Measurements from ENCODE around the gene GOLGA6B. TPM values are rescaled to one million over a fixed set of nuclear protein-coding genes. Genes with fewer than 3 reads are reported as not detected.
"Not testable (repeated sequence)": the region's sequence is repeated elsewhere in the genome, so short reads cannot be mapped to it uniquely, and the experiment has no call there.

GOLGA6B gene
- total and polyA plus RNA-seq, 2 of the 13 experiments (the other 11 are each of a cell fraction or from before 2014, with no cell fraction given) = 0.04 TPM; not detected in 1

- TF ChIP-seq ATF2 (CRISPR knock-in tag; IDR thresholded peaks at IDR 0.05) = 0 out of 2 replicates have a peak, but pooled peaks have one; percentile 37
- TF ChIP-seq GABPB1 (CRISPR knock-in tag; IDR thresholded peaks at IDR 0.05) = peak; percentile 88
- TF ChIP-seq SOX13 (IDR thresholded peaks at IDR 0.05) = not testable (repeated sequence)
- peak in 1 of 2 experiments; percentile 36; a peak in 1 of 4 replicates for TF ChIP-seq SOX13 (CRISPR knock-in tag; conservative IDR thresholded peaks at IDR 0.05 in 1 of 2, IDR thresholded peaks at IDR 0.05 in 1 of 2)
- 0 out of 2 replicates have a peak, but pooled peaks have one; percentile 33 for TF ChIP-seq ZBTB43 (CRISPR knock-in tag; conservative IDR thresholded peaks at IDR 0.05)
- peak; percentile 98 for TF ChIP-seq KAT8 (CRISPR knock-in tag; IDR thresholded peaks at IDR 0.05)
- peak; percentile 85 for TF ChIP-seq YEATS2 (CRISPR knock-in tag; IDR thresholded peaks at IDR 0.05; ENCODE audit: borderline replicate concordance)
- TF ChIP-seq KMT2B (CRISPR knock-in tag; IDR thresholded peaks at IDR 0.05) = peak; percentile 68
- TF ChIP-seq SMAD3 (CRISPR knock-in tag; IDR thresholded peaks at IDR 0.05) = peak; percentile 35; the same call in 1 of the 2 replicates
- TF ChIP-seq, protein P1, sequence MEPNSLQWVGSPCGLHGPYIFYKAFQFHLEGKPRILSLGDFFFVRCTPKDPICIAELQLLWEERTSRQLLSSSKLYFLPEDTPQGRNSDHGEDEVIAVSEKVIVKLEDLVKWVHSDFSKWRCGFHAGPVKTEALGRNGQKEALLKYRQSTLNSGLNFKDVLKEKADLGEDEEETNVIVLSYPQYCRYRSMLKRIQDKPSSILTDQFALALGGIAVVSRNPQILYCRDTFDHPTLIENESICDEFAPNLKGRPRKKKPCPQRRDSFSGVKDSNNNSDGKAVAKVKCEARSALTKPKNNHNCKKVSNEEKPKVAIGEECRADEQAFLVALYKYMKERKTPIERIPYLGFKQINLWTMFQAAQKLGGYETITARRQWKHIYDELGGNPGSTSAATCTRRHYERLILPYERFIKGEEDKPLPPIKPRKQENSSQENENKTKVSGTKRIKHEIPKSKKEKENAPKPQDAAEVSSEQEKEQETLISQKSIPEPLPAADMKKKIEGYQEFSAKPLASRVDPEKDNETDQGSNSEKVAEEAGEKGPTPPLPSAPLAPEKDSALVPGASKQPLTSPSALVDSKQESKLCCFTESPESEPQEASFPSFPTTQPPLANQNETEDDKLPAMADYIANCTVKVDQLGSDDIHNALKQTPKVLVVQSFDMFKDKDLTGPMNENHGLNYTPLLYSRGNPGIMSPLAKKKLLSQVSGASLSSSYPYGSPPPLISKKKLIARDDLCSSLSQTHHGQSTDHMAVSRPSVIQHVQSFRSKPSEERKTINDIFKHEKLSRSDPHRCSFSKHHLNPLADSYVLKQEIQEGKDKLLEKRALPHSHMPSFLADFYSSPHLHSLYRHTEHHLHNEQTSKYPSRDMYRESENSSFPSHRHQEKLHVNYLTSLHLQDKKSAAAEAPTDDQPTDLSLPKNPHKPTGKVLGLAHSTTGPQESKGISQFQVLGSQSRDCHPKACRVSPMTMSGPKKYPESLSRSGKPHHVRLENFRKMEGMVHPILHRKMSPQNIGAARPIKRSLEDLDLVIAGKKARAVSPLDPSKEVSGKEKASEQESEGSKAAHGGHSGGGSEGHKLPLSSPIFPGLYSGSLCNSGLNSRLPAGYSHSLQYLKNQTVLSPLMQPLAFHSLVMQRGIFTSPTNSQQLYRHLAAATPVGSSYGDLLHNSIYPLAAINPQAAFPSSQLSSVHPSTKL (CRISPR knock-in tag; IDR thresholded peaks at IDR 0.05) = peak; percentile 54
These were observed 17.8 kb upstream of the GOLGA6B start (continued) for GRCh38 chr15:72636519-72637282.

DNA sequence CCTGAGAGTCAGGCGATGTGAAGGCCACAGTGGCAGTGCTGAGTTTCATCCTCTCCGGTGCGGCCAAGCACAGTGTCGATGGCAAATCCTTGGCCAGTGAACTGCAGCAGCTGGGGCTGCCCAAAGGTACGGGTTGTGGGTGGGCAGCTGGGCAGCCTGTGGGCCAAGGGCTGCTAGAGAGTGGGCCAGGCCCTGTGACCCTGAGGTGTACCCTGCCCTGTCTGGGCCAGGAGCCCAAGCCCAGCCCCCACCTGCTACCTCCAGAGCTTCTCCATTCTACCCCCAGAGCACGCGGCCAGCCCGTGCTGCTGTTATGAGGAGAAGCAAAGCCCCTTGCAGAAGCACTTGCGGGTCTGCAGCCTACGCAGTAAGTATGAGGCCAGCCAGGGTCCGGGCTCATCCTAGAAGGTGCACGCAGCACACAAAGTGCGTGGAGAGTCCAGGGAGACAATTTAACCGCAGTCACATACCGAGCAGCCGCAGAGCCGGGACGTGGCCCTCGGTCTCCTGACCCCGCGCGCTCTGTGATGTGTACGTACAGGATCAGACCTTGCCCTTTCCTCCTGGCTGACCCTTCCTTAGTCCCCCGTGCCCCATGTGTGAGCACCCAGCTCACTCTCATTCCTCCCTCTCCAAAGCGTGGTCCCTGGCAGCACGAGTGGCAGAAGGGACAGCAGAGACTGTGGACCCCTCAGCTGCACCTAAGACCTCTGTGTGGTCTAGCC is 14.6 kb upstream of the GOLGA6B start:
- H4K20me1 ChIP-seq (ENCODE audit: insufficient read depth, low read length); BruUV-seq (replicated peaks); H3K4me3 ChIP-seq (replicated peaks in 1 of 3; ENCODE audit: insufficient read depth in 1 of 3, low read depth in 2 of 3, low read length in 3 of 3); H3K36me3 ChIP-seq (replicated peaks in 1 of 2; ENCODE audit: control insufficient read depth in 1 of 2, insufficient read depth in 2 of 2, low read length in 2 of 2); H3K9me3 ChIP-seq (ENCODE audit: low read length); intact Hi-C loops (cut with micrococcal nuclease; ENCODE audit: unreplicated experiment); H3K27me3 ChIP-seq (ENCODE audit: control insufficient read depth in 1 of 2, insufficient read depth in 2 of 2, low read length in 2 of 2); POLR2A ChIA-PET; DNase-seq (ENCODE audit: low spot score); H3K9ac ChIP-seq (ENCODE audit: insufficient read depth, low read depth, low read length); H2AFZ ChIP-seq (ENCODE audit: low read length); H3K27ac ChIP-seq (ENCODE audit: extremely low read length, insufficient read depth, low read length); H3K4me2 ChIP-seq (ENCODE audit: low read depth, low read length); H3K4me1 ChIP-seq (ENCODE audit: insufficient read depth, low read length); in situ Hi-C loops (cut with HindIII; ENCODE audit: extremely low pct_ligation_motif_present, low pct_unique_long_range_greater_than_20kb); CTCF ChIA-PET (ENCODE audit: low intra/inter-chr PET ratio, low total read pairs); H3K79me2 ChIP-seq (ENCODE audit: insufficient read depth, low read length); FAIRE-seq: not testable (repeated sequence)
- no CpG with 5 or more reads among the region's 26 CpGs for WGBS (ENCODE audit: low lambda C conversion rate)
- ATAC-seq = peak; percentile 74

Measured in HepG2 (cell line).